Measurements from ENCODE around the gene RBKS. TPM values are rescaled to one million over a fixed set of nuclear protein-coding genes. Genes with fewer than 3 reads are reported as not detected.

The RBKS gene
- total and polyA plus RNA-seq, 2 of the 13 experiments (the other 11 are each of a cell fraction or from before 2014, with no cell fraction given), result 7.7 to 8.3 TPM

GRCh38 chr2:27762951-27763906 lies 127.0 kb downstream of the RBKS start (continued):
- TF ChIP-seq HMG20B (CRISPR knock-in tag; conservative IDR thresholded peaks at IDR 0.05) (peak; percentile 49; the same call in 1 of the 2 replicates), SP2 (CRISPR knock-in tag; IDR thresholded peaks at IDR 0.05) (no peak), SAP130 (CRISPR knock-in tag; IDR thresholded peaks at IDR 0.05; ENCODE audit: low read depth) (peak; percentile 82), AKAP8 (CRISPR knock-in tag; IDR thresholded peaks at IDR 0.05) (0 out of 2 replicates have a peak, but pooled peaks have one; percentile 47), CHD4 (IDR thresholded peaks at IDR 0.05; ENCODE audit: borderline replicate concordance, low read length) (peak; percentile 61; the same call in 1 of the 2 replicates), ZNF879 (CRISPR knock-in tag; IDR thresholded peaks at IDR 0.05) (no peak), ATM (IDR thresholded peaks at IDR 0.05; ENCODE audit: borderline replicate concordance) (no peak), SIX4 (CRISPR knock-in tag; IDR thresholded peaks at IDR 0.05) (peak; percentile 52; the same call in 1 of the 2 replicates), NCOR1 (IDR thresholded peaks at IDR 0.05; ENCODE audit: borderline replicate concordance, low read length) (peak; percentile 99), HES4 (CRISPR knock-in tag; IDR thresholded peaks at IDR 0.05; ENCODE audit: borderline replicate concordance) (no peak), ZNF761 (CRISPR knock-in tag; conservative IDR thresholded peaks at IDR 0.05) (0 out of 2 replicates have a peak, but pooled peaks have one; percentile 53), ERF (CRISPR knock-in tag; IDR thresholded peaks at IDR 0.05) (peak; percentile 73), DPF2 (CRISPR knock-in tag; IDR thresholded peaks at IDR 0.05; ENCODE audit: borderline replicate concordance, low read depth) (peak; percentile 74), ZNF556 (CRISPR knock-in tag; IDR thresholded peaks at IDR 0.05; ENCODE audit: borderline replicate concordance) (0 out of 2 replicates have a peak, but pooled peaks have one; percentile 42)
- TF ChIP-seq, protein P1, sequence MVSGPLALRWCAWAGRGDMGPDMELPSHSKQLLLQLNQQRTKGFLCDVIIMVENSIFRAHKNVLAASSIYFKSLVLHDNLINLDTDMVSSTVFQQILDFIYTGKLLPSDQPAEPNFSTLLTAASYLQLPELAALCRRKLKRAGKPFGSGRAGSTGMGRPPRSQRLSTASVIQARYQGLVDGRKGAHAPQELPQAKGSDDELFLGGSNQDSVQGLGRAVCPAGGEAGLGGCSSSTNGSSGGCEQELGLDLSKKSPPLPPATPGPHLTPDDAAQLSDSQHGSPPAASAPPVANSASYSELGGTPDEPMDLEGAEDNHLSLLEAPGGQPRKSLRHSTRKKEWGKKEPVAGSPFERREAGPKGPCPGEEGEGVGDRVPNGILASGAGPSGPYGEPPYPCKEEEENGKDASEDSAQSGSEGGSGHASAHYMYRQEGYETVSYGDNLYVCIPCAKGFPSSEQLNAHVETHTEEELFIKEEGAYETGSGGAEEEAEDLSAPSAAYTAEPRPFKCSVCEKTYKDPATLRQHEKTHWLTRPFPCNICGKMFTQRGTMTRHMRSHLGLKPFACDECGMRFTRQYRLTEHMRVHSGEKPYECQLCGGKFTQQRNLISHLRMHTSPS (CRISPR knock-in tag; IDR thresholded peaks at IDR 0.05; ENCODE audit: low read depth), result peak; percentile 55; the same call in 1 of the 2 replicates
- TF ChIP-seq, protein P2, sequence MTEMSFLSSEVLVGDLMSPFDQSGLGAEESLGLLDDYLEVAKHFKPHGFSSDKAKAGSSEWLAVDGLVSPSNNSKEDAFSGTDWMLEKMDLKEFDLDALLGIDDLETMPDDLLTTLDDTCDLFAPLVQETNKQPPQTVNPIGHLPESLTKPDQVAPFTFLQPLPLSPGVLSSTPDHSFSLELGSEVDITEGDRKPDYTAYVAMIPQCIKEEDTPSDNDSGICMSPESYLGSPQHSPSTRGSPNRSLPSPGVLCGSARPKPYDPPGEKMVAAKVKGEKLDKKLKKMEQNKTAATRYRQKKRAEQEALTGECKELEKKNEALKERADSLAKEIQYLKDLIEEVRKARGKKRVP (CRISPR knock-in tag; IDR thresholded peaks at IDR 0.05), result peak in 1 of 2 experiments; percentile 55; a peak in 2 of 4 replicates
- TF ChIP-seq, protein P3, sequence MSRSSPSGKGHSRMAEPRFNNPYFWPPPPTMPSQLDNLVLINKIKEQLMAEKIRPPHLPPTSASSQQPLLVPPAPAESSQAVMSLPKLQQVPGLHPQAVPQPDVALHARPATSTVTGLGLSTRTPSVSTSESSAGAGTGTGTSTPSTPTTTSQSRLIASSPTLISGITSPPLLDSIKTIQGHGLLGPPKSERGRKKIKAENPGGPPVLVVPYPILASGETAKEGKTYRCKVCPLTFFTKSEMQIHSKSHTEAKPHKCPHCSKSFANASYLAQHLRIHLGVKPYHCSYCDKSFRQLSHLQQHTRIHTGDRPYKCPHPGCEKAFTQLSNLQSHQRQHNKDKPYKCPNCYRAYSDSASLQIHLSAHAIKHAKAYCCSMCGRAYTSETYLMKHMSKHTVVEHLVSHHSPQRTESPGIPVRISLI (CRISPR knock-in tag; IDR thresholded peaks at IDR 0.05; ENCODE audit: borderline replicate concordance), result peak; percentile 97
- TF ChIP-seq, protein P4, sequence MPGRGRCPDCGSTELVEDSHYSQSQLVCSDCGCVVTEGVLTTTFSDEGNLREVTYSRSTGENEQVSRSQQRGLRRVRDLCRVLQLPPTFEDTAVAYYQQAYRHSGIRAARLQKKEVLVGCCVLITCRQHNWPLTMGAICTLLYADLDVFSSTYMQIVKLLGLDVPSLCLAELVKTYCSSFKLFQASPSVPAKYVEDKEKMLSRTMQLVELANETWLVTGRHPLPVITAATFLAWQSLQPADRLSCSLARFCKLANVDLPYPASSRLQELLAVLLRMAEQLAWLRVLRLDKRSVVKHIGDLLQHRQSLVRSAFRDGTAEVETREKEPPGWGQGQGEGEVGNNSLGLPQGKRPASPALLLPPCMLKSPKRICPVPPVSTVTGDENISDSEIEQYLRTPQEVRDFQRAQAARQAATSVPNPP (CRISPR knock-in tag; IDR thresholded peaks at IDR 0.05), result peak; percentile 51; the same call in 1 of the 2 replicates

Measured in HepG2 (cell line).